Occipital lobe (tissue), 2 donors: ENCODE data around the gene COL4A1. TPM values are rescaled to one million over a fixed set of nuclear protein-coding genes. Genes with fewer than 3 reads are reported as not detected.
"Not testable (repeated sequence)": the region's sequence is repeated elsewhere in the genome, so short reads cannot be mapped to it uniquely, and the experiment has no call there.

Source experiments
- DNase-seq: peaks from one replicate; lab custom pipeline; 2025; lab: John Stamatoyannopoulos, UW
- total RNA-seq: library from RNA; depleted of rRNA; stranded (reverse); fragments of >200 nt; gene quantifications from one replicate; pipeline ENCODE4 v1.2.3, GENCODE V29; 2014

The COL4A1 gene
- total RNA-seq, 1 donor from 2014 or later, result 67.8 TPM

- no peak for DNase-seq
Observed at GRCh38 chr13:110119935-110120905, 186.7 kb downstream of the COL4A1 start.

- no peak for DNase-seq
Observed at GRCh38 chr13:110118106-110118505, 188.9 kb downstream of the COL4A1 start.

GRCh38 chr13:110116072-110116487 is 190.9 kb downstream of the COL4A1 start:
- no peak for DNase-seq

- DNase-seq, result no peak
Observed at GRCh38 chr13:110115591-110115990, 191.4 kb downstream of the COL4A1 start.

- DNase-seq, result no peak
Observed at GRCh38 chr13:110114316-110114715, 192.6 kb downstream of the COL4A1 start.

- no peak for DNase-seq
Observed at GRCh38 chr13:110113284-110113764, 193.6 kb downstream of the COL4A1 start.

GRCh38 chr13:110112379-110112778 is 194.6 kb downstream of the COL4A1 start:
- not testable (repeated sequence) for DNase-seq

GRCh38 chr13:110110783-110111182 is 196.2 kb downstream of the COL4A1 start:
- DNase-seq, result no peak

GRCh38 chr13:110109910-110110309 is 197.0 kb downstream of the COL4A1 start:
- peak; percentile 69 for DNase-seq

- no peak for DNase-seq
Observed at GRCh38 chr13:110109140-110109783, 197.7 kb downstream of the COL4A1 start.

GRCh38 chr13:110108348-110109139 is 198.4 kb downstream of the COL4A1 start:
- peak; percentile 80 for DNase-seq

- DNase-seq, result no peak
Observed at GRCh38 chr13:110107568-110108347, 199.2 kb downstream of the COL4A1 start.

GRCh38 chr13:110106726-110107125 is 200.2 kb downstream of the COL4A1 start:
- no peak for DNase-seq

- DNase-seq, result no peak
Observed at GRCh38 chr13:110105136-110105535, 201.8 kb downstream of the COL4A1 start.

GRCh38 chr13:110103534-110103933 is 203.4 kb downstream of the COL4A1 start:
- DNase-seq, result no peak

GRCh38 chr13:110103026-110103425 is 203.9 kb downstream of the COL4A1 start:
- no peak for DNase-seq

- DNase-seq, result no peak
Observed at GRCh38 chr13:110102053-110102452, 204.9 kb downstream of the COL4A1 start.

GRCh38 chr13:110099922-110100321 is 207.0 kb downstream of the COL4A1 start:
- DNase-seq, result no peak
